HUES64 (cell line): ENCODE measurements around the gene KRTAP10-10.
"Not testable (repeated sequence)": the region's sequence is repeated elsewhere in the genome, so short reads cannot be mapped to it uniquely, and the experiment has no call there.

Experiments used
- H3K27ac ChIP-seq: 2 replicates; pipeline ENCODE4 v1.7.0; 2013; ENCODE audit warnings: low read depth, low read length, inconsistent platforms
- H3K27me3 ChIP-seq: 2 replicates; pipeline ENCODE4 v1.6.1; 2013; ENCODE audit warnings: mild to moderate bottlenecking, low read length; ENCODE audit not compliant: insufficient read depth
- H3K36me3 ChIP-seq: 2 replicates; pipeline ENCODE4 v1.6.1; 2013; ENCODE audit warnings: mild to moderate bottlenecking, low read length; ENCODE audit not compliant: insufficient read depth
- H3K4me1 ChIP-seq: 2 replicates; pipeline ENCODE4 v1.6.1; 2013; ENCODE audit warnings: mild to moderate bottlenecking, low read length, moderate library complexity; ENCODE audit not compliant: insufficient read depth
- H3K4me3 ChIP-seq: 2 replicates; pipeline ENCODE4 v1.5.1; 2013; ENCODE audit warnings: mild to moderate bottlenecking, low read length, moderate library complexity
- H3K9ac ChIP-seq: 2 replicates; pipeline ENCODE4 v1.6.1; 2013; ENCODE audit warnings: mild to moderate bottlenecking, low read depth, low read length
- H3K9me3 ChIP-seq: 2 replicates; pipeline ENCODE4 v1.6.1; 2013; ENCODE audit warnings: low read depth, low read length; ENCODE audit not compliant: insufficient read depth
- WGBS: fragments of 150-250, 120-280 bp; methylation state at CpG from one replicate; pipeline ENCODE4 v1.1.7; 2013; ENCODE audit warnings: missing lambda C conversion rate; 5-methylcytosine and 5-hydroxymethylcytosine counted together

Gene KRTAP10-10

GRCh38 chr21:44656868-44657267 is 19.7 kb downstream of the KRTAP10-10 start:
- Histone ChIP-seq H3K9me3 (no peaks in the 10 kb centered on the region), H3K4me3 (no peak overlapping the region), H3K36me3 (no peaks in the 10 kb centered on the region), H3K9ac (no peak overlapping the region), H3K27me3 (no peaks in the 10 kb centered on the region), H3K4me1 (peaks cover 25% of the 10 kb centered on the region), H3K27ac (no peak overlapping the region)
- WGBS = 76% methylated on average over 1 of the region's 1 CpG

DNA sequence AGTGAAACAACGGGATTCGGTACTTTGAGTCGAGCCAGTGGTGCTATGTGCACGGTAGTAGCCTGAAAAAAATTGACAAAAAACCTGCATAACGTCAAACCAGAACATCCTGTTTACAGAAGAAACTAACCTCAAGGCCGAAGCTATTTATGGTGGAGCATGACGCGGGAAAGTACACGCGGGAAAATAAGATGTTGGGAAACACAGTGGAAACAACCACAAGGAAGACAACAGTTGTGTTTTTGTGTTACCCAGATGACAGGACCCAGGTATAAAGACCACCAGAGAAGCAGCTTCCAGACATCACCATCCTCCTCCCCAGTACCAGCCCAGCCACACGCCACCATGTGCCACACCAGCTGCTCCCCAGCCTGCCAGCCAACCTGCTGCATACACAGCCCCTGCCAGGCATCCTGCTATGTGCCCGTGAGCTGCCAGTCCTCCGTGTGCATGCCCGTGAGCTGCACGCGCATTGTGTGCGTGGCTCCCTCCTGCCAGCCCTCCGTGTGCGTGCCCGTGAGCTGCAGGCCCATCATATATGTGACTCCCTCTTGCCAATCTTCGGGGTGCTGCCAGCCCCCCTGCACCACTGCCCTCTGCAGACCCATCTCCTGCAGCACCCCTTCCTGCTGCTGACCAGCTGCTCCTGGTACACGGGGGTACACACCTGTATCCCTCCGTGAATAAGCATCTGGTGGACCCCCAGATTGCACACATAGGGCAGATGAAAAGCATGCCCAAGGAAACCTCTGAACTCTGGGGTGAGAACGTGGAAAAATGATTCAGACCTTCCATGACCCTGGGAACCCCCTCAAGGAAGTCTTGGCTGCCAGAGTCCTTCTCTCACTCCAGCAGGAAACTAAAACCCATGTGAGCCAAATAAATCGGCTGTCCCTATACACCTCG is 20.7 kb downstream of the KRTAP10-10 start, which contains the start of gene KRTAP12-3:
TSS of gene KRTAP12-3 (plus strand) at position 298 of the 906 bp plus-strand sequence. CDS start at position 346, 48 bp downstream.
- H3K4me1 ChIP-seq = peaks cover 25% of the 10 kb centered on the region
- H3K9ac ChIP-seq = no peak within 1 kb of the TSS
- no peaks in the 10 kb centered on the region for H3K27me3 ChIP-seq
- H3K9me3 ChIP-seq = no peaks in the 10 kb centered on the region
- no peak within 1 kb of the TSS for H3K4me3 ChIP-seq
- no peak within 1 kb of the TSS for H3K27ac ChIP-seq
- no peaks in the 10 kb centered on the region for H3K36me3 ChIP-seq
- 94% methylated on average over 26 of the region's 26 CpGs for WGBS

- H3K4me1 ChIP-seq = peaks cover 25% of the 10 kb centered on the region
- no peak overlapping the region for H3K4me3 ChIP-seq
- H3K27me3 ChIP-seq = no peaks in the 10 kb centered on the region
- no peak overlapping the region for H3K9ac ChIP-seq
- no peaks in the 10 kb centered on the region for H3K9me3 ChIP-seq
- H3K36me3 ChIP-seq = no peaks in the 10 kb centered on the region
- WGBS = 94% methylated on average over 5 of the region's 5 CpGs
- H3K27ac ChIP-seq = no peak overlapping the region
Measured at GRCh38 chr21:44658541-44658910, 21.4 kb downstream of the KRTAP10-10 start.

DNA sequence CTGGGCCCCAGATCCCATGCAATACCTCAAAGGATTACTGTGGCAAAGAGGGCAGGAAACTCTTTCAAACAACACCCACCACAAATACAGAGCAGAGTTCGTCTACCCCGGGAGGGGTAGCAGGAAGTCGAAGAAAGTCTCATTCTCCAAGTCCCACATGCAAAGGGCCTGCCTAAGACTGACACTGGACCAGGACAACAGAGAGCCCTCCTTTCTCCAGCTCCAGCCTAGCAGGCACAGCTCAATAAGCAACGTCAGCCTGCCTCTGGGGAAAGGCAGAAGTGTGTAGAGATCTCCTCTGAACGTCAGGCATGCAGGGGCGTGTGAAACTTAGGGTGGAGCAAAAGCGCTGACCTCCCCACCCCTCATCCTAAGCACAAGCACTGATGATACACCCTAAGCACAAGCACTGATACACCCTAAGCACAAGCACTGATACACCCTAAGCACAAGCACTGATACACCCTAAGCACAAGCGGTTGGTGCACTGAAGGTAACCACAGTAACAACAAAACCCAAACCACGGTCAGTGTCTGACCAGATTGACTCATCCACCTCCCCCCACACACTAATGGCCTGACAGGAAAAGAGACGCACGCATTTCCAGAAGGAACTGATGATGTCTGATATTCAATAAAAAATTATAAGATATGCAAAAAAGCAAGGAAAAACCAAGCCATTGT is 21.9 kb downstream of the KRTAP10-10 start:
- Histone ChIP-seq H3K4me1 (peaks cover 25% of the 10 kb centered on the region), H3K4me3 (no peak overlapping the region), H3K9ac (no peak overlapping the region), H3K36me3 (no peaks in the 10 kb centered on the region), H3K27me3 (no peaks in the 10 kb centered on the region), H3K27ac (no peak overlapping the region), H3K9me3 (no peaks in the 10 kb centered on the region)
- 74% methylated on average over 9 of the region's 11 CpGs for WGBS

GRCh38 chr21:44661567-44661966 is 24.4 kb downstream of the KRTAP10-10 start:
- 36% methylated on average over 6 of the region's 7 CpGs for WGBS

DNA sequence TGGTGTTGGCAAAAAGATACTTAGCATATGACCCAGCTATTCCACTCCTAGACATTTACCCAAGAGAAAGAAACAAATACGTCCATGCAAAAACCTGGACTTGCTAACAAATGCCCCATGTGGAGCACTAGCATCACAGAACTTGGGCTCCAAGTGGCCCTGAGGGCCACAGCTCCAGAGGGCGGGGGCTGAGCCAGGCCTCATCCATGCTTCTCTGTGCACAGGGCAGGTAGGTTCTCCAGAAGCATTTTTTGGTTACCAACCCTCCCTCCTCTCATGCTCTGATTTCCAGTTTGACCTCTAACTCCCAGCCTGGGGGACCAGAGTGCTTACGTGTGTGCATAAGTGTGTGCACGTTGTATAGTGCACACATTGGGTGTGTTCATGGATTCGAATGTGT is 27.5 kb downstream of the KRTAP10-10 start:
- H3K4me1 ChIP-seq = peaks cover 12% of the 10 kb centered on the region
- 93% methylated on average over 5 of the region's 5 CpGs for WGBS
- H3K9me3 ChIP-seq = peaks cover 5% of the 10 kb centered on the region; the same call in 1 of the 2 replicates
- H3K9ac ChIP-seq = no peak overlapping the region
- no peaks in the 10 kb centered on the region for H3K27me3 ChIP-seq
- H3K27ac ChIP-seq = no peak overlapping the region
- no peaks in the 10 kb centered on the region for H3K36me3 ChIP-seq
- no peak overlapping the region for H3K4me3 ChIP-seq

More at GRCh38 chr21:44661567-44661966, 24.4 kb downstream of the KRTAP10-10 start:
- H3K4me1 ChIP-seq = peaks cover 25% of the 10 kb centered on the region
- H3K27me3 ChIP-seq, H3K4me3 ChIP-seq, H3K9ac ChIP-seq, H3K36me3 ChIP-seq, H3K27ac ChIP-seq, H3K9me3 ChIP-seq: not testable (repeated sequence)

DNA sequence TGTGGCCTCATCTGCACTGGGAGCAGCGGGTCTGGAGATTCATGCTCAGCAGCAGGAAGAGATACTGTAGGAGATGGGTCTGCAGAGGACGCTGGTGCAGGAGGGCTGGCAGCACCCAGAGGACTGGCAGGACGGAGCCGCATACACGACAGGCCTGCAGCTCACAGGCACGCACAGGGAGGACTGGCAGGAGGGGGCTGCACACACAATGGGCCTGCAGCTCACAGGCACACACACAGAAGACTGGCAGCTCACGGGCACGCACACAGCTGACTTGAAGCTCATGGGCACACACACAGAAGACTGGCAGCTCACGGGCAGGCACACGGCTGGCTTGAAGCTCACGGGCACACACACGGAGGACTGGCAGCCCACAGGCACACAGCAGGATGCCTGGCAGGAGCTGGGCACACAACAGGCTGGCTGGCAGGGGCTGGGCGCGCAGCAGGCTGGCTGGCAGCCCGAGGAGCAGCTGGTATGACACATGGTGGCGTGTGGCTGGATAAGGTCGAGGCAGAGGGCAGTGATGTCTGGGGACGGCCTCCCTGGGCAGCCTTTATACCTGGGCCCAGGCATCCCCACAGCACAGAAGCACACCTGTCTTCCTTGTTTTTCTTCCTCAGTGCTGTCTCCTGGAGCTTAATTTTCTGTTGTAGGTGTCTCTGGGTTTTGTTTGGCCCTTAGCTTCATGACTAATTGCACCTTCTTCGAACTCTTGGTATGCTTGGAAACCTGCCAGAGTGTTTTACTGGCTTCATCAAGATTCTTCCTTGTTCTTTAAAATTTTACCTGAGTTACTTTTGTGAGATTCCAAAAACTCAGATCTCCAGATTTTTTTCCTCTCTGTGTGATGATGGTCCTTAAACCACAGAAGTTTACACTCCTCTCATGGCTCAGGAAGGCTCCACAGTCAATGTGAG is 29.5 kb downstream of the KRTAP10-10 start, which contains the start of gene KRTAP12-2:
TSS of gene KRTAP12-2 (minus strand) at position 527 of the 920 bp plus-strand sequence. CDS start at position 486, 41 bp downstream.
- Histone ChIP-seq H3K9me3 (peaks cover 24% of the 10 kb centered on the region), H3K4me1 (no peaks in the 10 kb centered on the region), H3K27ac (no peak within 1 kb of the TSS), H3K9ac (no peak within 1 kb of the TSS), H3K36me3 (no peaks in the 10 kb centered on the region), H3K27me3 (no peaks in the 10 kb centered on the region), H3K4me3 (no peak within 1 kb of the TSS)
- WGBS = 89% methylated on average over 19 of the region's 19 CpGs

GRCh38 chr21:44667612-44668011 is 30.5 kb downstream of the KRTAP10-10 start:
- Histone ChIP-seq H3K4me3 (no peak overlapping the region), H3K4me1 (no peaks in the 10 kb centered on the region), H3K27ac (no peak overlapping the region), H3K27me3 (no peaks in the 10 kb centered on the region), H3K9ac (no peak overlapping the region), H3K9me3 (peaks cover 29% of the 10 kb centered on the region), H3K36me3 (no peaks in the 10 kb centered on the region)
- WGBS = 100% methylated on average over 1 of the region's 1 CpG

GRCh38 chr21:44670642-44671432 is 33.7 kb downstream of the KRTAP10-10 start:
- Histone ChIP-seq H3K4me1 (no peaks in the 10 kb centered on the region), H3K9ac (no peak overlapping the region), H3K4me3 (no peak overlapping the region), H3K9me3 (peaks cover 35% of the 10 kb centered on the region), H3K36me3 (no peaks in the 10 kb centered on the region), H3K27ac (no peak overlapping the region), H3K27me3 (no peaks in the 10 kb centered on the region)
- WGBS = 92% methylated on average over 3 of the region's 3 CpGs

DNA sequence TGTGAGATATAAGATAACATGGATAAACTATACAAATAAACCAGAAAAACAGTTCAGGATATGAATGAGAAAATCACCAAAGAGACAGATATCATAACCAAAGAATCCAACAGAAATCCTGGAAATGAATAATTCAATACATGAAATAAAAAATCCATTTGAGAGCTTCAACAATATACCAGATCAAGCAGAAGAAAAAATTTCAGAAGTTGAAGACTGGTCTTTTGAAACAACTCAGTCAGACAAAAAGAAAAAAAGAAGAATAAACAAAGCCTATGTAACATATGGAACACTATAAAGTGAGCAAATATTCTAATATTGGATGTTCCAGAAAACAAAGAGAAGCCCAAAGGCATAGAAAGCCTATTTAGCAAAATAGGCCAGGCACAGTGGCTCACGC is 34.8 kb downstream of the KRTAP10-10 start:
- 100% methylated on average over 1 of the region's 1 CpG for WGBS
- no peak overlapping the region for H3K4me3 ChIP-seq

More for the DNA sequence above, 34.8 kb downstream of the KRTAP10-10 start:
- no peaks in the 10 kb centered on the region for H3K27me3 ChIP-seq
- H3K9me3 ChIP-seq = peaks cover 35% of the 10 kb centered on the region
- no peak overlapping the region for H3K9ac ChIP-seq
- H3K27ac ChIP-seq = no peak overlapping the region
- no peaks in the 10 kb centered on the region for H3K4me1 ChIP-seq
- no peaks in the 10 kb centered on the region for H3K36me3 ChIP-seq
